Naive B cell (primary cell): ENCODE data around the gene SHFL. TPM values are rescaled to one million over a fixed set of nuclear protein-coding genes. Genes with fewer than 3 reads are reported as not detected.

Source experiments
- ATAC-seq, 2 donors: fragments of 150-1000 bp; cut with Tn5 transposase; 2 replicates each; pipeline ENCODE4 v1.10.0; 2021; ENCODE audit warnings: low read depth in 2 of 2, mild to moderate bottlenecking in 2 of 2, moderate library complexity in 2 of 2
- DNase-seq: peaks from one replicate; pipeline ENCODE4 v3.0.0; 2022
- H3K27ac Mint-ChIP-seq, 6 donors: one replicate each; pipeline ENCODE4 v1.8.0; 2020 to 2022; ENCODE audit warnings: mild to moderate bottlenecking in 6 of 6, mixed read lengths in 6 of 6, moderate library complexity in 5 of 6, inconsistent platforms in 2 of 6
- H3K27me3 Mint-ChIP-seq, 3 donors: one replicate each; pipeline ENCODE4 v1.8.0; 2021 to 2022; ENCODE audit warnings: mixed read lengths in 3 of 3, mild to moderate bottlenecking in 1 of 3
- H3K36me3 Mint-ChIP-seq, 2 donors: one replicate each; pipeline ENCODE4 v1.8.0; 2020 to 2022; ENCODE audit warnings: mixed read lengths in 2 of 2, inconsistent platforms in 1 of 2, mild to moderate bottlenecking in 1 of 2
- H3K4me1 Mint-ChIP-seq, 3 donors: one replicate each; pipeline ENCODE4 v1.8.0; 2020 to 2022; ENCODE audit warnings: mixed read lengths in 3 of 3, inconsistent platforms in 1 of 3, mild to moderate bottlenecking in 1 of 3, moderate library complexity in 1 of 3
- H3K4me3 Mint-ChIP-seq, 8 donors: one replicate each; pipeline ENCODE4 v1.8.0; 2020 to 2022; ENCODE audit warnings: mild to moderate bottlenecking in 8 of 8, mixed read lengths in 8 of 8, moderate library complexity in 8 of 8, inconsistent platforms in 2 of 8
- H3K9me3 Mint-ChIP-seq, 7 donors: one replicate each; pipeline ENCODE4 v1.8.0; 2020 to 2022; ENCODE audit warnings: mixed read lengths in 7 of 7, mild to moderate bottlenecking in 5 of 7, inconsistent platforms in 2 of 7, moderate library complexity in 1 of 7
- polyA plus RNA-seq, 6 donors: library from polyadenylated mRNA; unstranded; fragments of 300-500 nt; fragmentation: Illumina TruSeq; gene quantifications; one replicate each; pipeline ENCODE4 v1.2.3, GENCODE V29; 2021; ENCODE audit warnings: low read depth in 6 of 6

The SHFL gene
- polyA plus RNA-seq: 10 to 100 TPM; 14.7 to 37.0 (median 23.8) TPM

- Mint-ChIP-seq H3K27ac (peak within 1 kb of the TSS in 5 of 6 donors; percentile 58 to 82 (median 79)), H3K9me3 (peaks cover 0 to 2% (median 0%) of the 10 kb centered on the region in 7 donors), H3K36me3 (peaks cover 0 to 5% of the 10 kb centered on the region in 2 donors), H3K4me3 (peak within 1 kb of the TSS; percentile 77 to 94 (median 88)), H3K4me1 (peaks cover 10 to 22% (median 18%) of the 10 kb centered on the region in 3 donors), H3K27me3 (no peaks in the 10 kb centered on the region)
- ATAC-seq: peak; percentile 96 to 97
- DNase-seq: peak; percentile 80
Observed at GRCh38 chr19:10085641-10086590, at the start of gene SHFL. Gene SHFL (plus strand): TSS chr19:10086317. CDS start chr19:10086428, 111 bp downstream.

GRCh38 chr19:10036601-10037071 is 49.5 kb upstream of the SHFL start:
- Mint-ChIP-seq H3K27me3 (peaks cover 26 to 48% (median 42%) of the 10 kb centered on the region in 3 donors), H3K9me3 (peaks cover 12 to 35% (median 26%) of the 10 kb centered on the region in 7 donors), H3K36me3 (peaks cover 0 to 9% of the 10 kb centered on the region in 2 donors), H3K4me3 (no peak overlapping the region), H3K27ac (no peak overlapping the region), H3K4me1 (no peaks in the 10 kb centered on the region)
- no peak for DNase-seq
- no peak for ATAC-seq

- H3K27me3 Mint-ChIP-seq: peaks cover 22 to 43% (median 37%) of the 10 kb centered on the region in 3 donors
- no peaks in the 10 kb centered on the region for H3K4me1 Mint-ChIP-seq
- H3K9me3 Mint-ChIP-seq: peaks cover 14 to 43% (median 33%) of the 10 kb centered on the region in 7 donors
- ATAC-seq (no peak), DNase-seq (no peak)
- H3K4me3 Mint-ChIP-seq: no peak overlapping the region
- no peak overlapping the region for H3K27ac Mint-ChIP-seq
- H3K36me3 Mint-ChIP-seq: peaks cover 0 to 16% of the 10 kb centered on the region in 2 donors
Observed at GRCh38 chr19:10037367-10037766, 48.8 kb upstream of the SHFL start.

- Mint-ChIP-seq H3K4me3 (no peak overlapping the region), H3K4me1 (no peaks in the 10 kb centered on the region), H3K9me3 (peaks cover 15 to 47% (median 36%) of the 10 kb centered on the region in 7 donors), H3K36me3 (peaks cover 0 to 20% of the 10 kb centered on the region in 2 donors), H3K27me3 (peaks cover 17 to 38% (median 32%) of the 10 kb centered on the region in 3 donors), H3K27ac (no peak overlapping the region)
- ATAC-seq (no peak), DNase-seq (no peak)
Observed at GRCh38 chr19:10037809-10038208, 48.3 kb upstream of the SHFL start.

GRCh38 chr19:10043286-10043927 is 42.7 kb upstream of the SHFL start:
- Mint-ChIP-seq H3K27ac (no peak overlapping the region), H3K27me3 (peaks cover 7 to 50% (median 35%) of the 10 kb centered on the region in 3 donors), H3K36me3 (peaks cover 12 to 54% of the 10 kb centered on the region in 2 donors), H3K4me1 (peaks cover 0 to 4% (median 0%) of the 10 kb centered on the region in 3 donors), H3K4me3 (no peak overlapping the region), H3K9me3 (peaks cover 28 to 88% (median 69%) of the 10 kb centered on the region in 7 donors)
- DNase-seq: peak; percentile 8
- ATAC-seq: no peak

- Mint-ChIP-seq H3K4me1 (peaks cover 0 to 6% (median 0%) of the 10 kb centered on the region in 3 donors), H3K9me3 (peaks cover 24 to 80% (median 60%) of the 10 kb centered on the region in 7 donors), H3K27ac (no peak overlapping the region), H3K36me3 (peaks cover 12 to 54% of the 10 kb centered on the region in 2 donors), H3K27me3 (peaks cover 7 to 44% (median 25%) of the 10 kb centered on the region in 3 donors), H3K4me3 (no peak overlapping the region)
- DNase-seq (no peak), ATAC-seq (no peak)
Observed at GRCh38 chr19:10044390-10044789, 41.7 kb upstream of the SHFL start.

GRCh38 chr19:10045371-10045770 is 40.7 kb upstream of the SHFL start:
- DNase-seq (no peak), ATAC-seq (no peak)
- Mint-ChIP-seq H3K27me3 (peaks cover 7 to 43% (median 23%) of the 10 kb centered on the region in 3 donors), H3K4me3 (no peak overlapping the region), H3K9me3 (peaks cover 24 to 71% (median 59%) of the 10 kb centered on the region in 7 donors), H3K4me1 (peaks cover 0 to 6% (median 0%) of the 10 kb centered on the region in 3 donors), H3K36me3 (peaks cover 12 to 54% of the 10 kb centered on the region in 2 donors), H3K27ac (no peak overlapping the region)

- Mint-ChIP-seq H3K9me3 (peaks cover 4 to 32% (median 18%) of the 10 kb centered on the region in 7 donors), H3K27me3 (peaks cover 0 to 30% (median 24%) of the 10 kb centered on the region in 3 donors), H3K4me1 (peaks cover 0 to 6% (median 0%) of the 10 kb centered on the region in 3 donors), H3K27ac (no peak overlapping the region), H3K4me3 (no peak overlapping the region), H3K36me3 (peaks cover 0 to 18% of the 10 kb centered on the region in 2 donors)
- ATAC-seq (no peak), DNase-seq (no peak)
Observed at GRCh38 chr19:10049626-10050025, 36.5 kb upstream of the SHFL start.

GRCh38 chr19:10052602-10053360 is 33.3 kb upstream of the SHFL start:
- H3K36me3 Mint-ChIP-seq: no peaks in the 10 kb centered on the region
- no peak for DNase-seq
- ATAC-seq: no peak
- peaks cover 0 to 7% (median 3%) of the 10 kb centered on the region in 7 donors for H3K9me3 Mint-ChIP-seq
- H3K4me3 Mint-ChIP-seq: no peak overlapping the region
- peaks cover 0 to 6% (median 0%) of the 10 kb centered on the region in 3 donors for H3K4me1 Mint-ChIP-seq
- no peak overlapping the region for H3K27ac Mint-ChIP-seq
- peaks cover 0 to 26% (median 16%) of the 10 kb centered on the region in 3 donors for H3K27me3 Mint-ChIP-seq

GRCh38 chr19:10061717-10062310 is 24.3 kb upstream of the SHFL start:
- ATAC-seq: no peak
- H3K27me3 Mint-ChIP-seq: peaks cover 15 to 49% (median 42%) of the 10 kb centered on the region in 3 donors
- H3K36me3 Mint-ChIP-seq: peaks cover 7 to 8% of the 10 kb centered on the region in 2 donors
- peak overlapping the region in 1 of 8 donors; percentile 32 for H3K4me3 Mint-ChIP-seq
- no peak for DNase-seq
- peaks cover 0 to 12% (median 2%) of the 10 kb centered on the region in 7 donors for H3K9me3 Mint-ChIP-seq
- no peak overlapping the region for H3K27ac Mint-ChIP-seq
- H3K4me1 Mint-ChIP-seq: no peaks in the 10 kb centered on the region

GRCh38 chr19:10068205-10068604 is 17.9 kb upstream of the SHFL start:
- DNase-seq: no peak
- Mint-ChIP-seq H3K9me3 (peaks cover 2 to 17% (median 5%) of the 10 kb centered on the region in 7 donors), H3K36me3 (peaks cover 7 to 16% of the 10 kb centered on the region in 2 donors), H3K27me3 (peaks cover 11 to 47% (median 45%) of the 10 kb centered on the region in 3 donors), H3K4me3 (no peak overlapping the region), H3K27ac (no peak overlapping the region), H3K4me1 (peaks cover 0 to 6% (median 0%) of the 10 kb centered on the region in 3 donors)
- ATAC-seq: no peak

- Mint-ChIP-seq H3K36me3 (peaks cover 7 to 16% of the 10 kb centered on the region in 2 donors), H3K27me3 (peaks cover 11 to 40% (median 40%) of the 10 kb centered on the region in 3 donors), H3K9me3 (peaks cover 3 to 23% (median 7%) of the 10 kb centered on the region in 7 donors), H3K4me1 (peaks cover 0 to 6% (median 0%) of the 10 kb centered on the region in 3 donors), H3K4me3 (no peak overlapping the region), H3K27ac (no peak overlapping the region)
- no peak for ATAC-seq
- no peak for DNase-seq
Observed at GRCh38 chr19:10069046-10069445, 17.1 kb upstream of the SHFL start.
